Heart right ventricle (tissue), 16 donors: ENCODE measurements around the gene RSPRY1. TPM values are rescaled to one million over a fixed set of nuclear protein-coding genes. Genes with fewer than 3 reads are reported as not detected.
"Not testable (repeated sequence)": the region's sequence is repeated elsewhere in the genome, so short reads cannot be mapped to it uniquely, and the experiment has no call there.

ENCODE experiments used
- ATAC-seq, 8 donors: fragments of 200-7000 bp; cut with Tn5 transposase; one replicate each; pipeline ENCODE4 v1.9.1; 2020; ENCODE audit warnings: mild to moderate bottlenecking in 8 of 8, moderate library complexity in 8 of 8, moderate number of reproducible peaks in 1 of 8
- DNase-seq, 2 donors: peaks; one replicate each; pipeline ENCODE4 v3.0.0-alpha.2; 2020
- H3K27ac ChIP-seq, 10 donors: fragments of 200-600 bp; sonication (generic) in 2 of 10; one replicate each; pipeline versions ENCODE4 v1.5.0 to v1.8.0; 2020 to 2022; ENCODE audit warnings: mild to moderate bottlenecking in 3 of 10
- H3K27me3 ChIP-seq, 7 donors: fragments of 200-600 bp; one replicate each; pipeline ENCODE4 v1.8.0; 2021 to 2022; ENCODE audit warnings: mild to moderate bottlenecking in 2 of 7
- H3K36me3 ChIP-seq, 9 donors: fragments of 200-600 bp; sonication (generic) in 1 of 9; one replicate each; pipeline versions ENCODE4 v1.5.0 to v1.8.0; 2020 to 2022; ENCODE audit warnings: mild to moderate bottlenecking in 2 of 9
- H3K4me1 ChIP-seq, 9 donors: fragments of 200-600 bp; sonication (generic) in 1 of 9; one replicate each; pipeline versions ENCODE4 v1.5.0 to v1.8.0; 2020 to 2022; ENCODE audit warnings: mild to moderate bottlenecking in 4 of 9
- H3K4me3 ChIP-seq, 10 donors: fragments of 200-600 bp; sonication (generic) in 2 of 10; one replicate each; pipeline versions ENCODE4 v1.5.0 to v1.8.0; 2020 to 2022; ENCODE audit warnings: mild to moderate bottlenecking in 7 of 10, moderate library complexity in 2 of 10
- H3K9me3 ChIP-seq, 11 donors: fragments of 200-600 bp in 10 of 11; sonication (generic) in 2 of 11; one replicate each; pipeline versions ENCODE4 v1.5.0 to v1.8.0; 2013 to 2022; ENCODE audit warnings: mild to moderate bottlenecking in 2 of 11, control low read depth in 1 of 11, moderate library complexity in 1 of 11
- WGBS, 2 donors: extraction: QIAGEN DNeasy Blood & Tissue Kit; methylation state at CpG; one replicate each; pipeline ENCODE4 v1.1.7; 2013; ENCODE audit warnings: inconsistent platforms in 1 of 2; 5-methylcytosine and 5-hydroxymethylcytosine counted together
- intact Hi-C, 10 donors: fragments of 100-400 bp; cut with DNase I; formaldehyde crosslinking; loops; one replicate each; pipeline versions ENCODE4 v1.11.1 to v1.14.2; 2022
- polyA plus RNA-seq, 2 donors: library from polyadenylated mRNA; stranded (reverse); fragments of 200-250 nt; gene quantifications; one replicate each; pipeline ENCODE4 v1.2.3, GENCODE V29; 2013
- total RNA-seq, 10 donors: library from RNA; stranded (reverse); fragmentation: NEBNext Ultra II Directional in 3 of 10; extraction: Animal tissue kit (Norgen Biotek cat#: 25700) in 3 of 10; gene quantifications; one replicate each; pipeline versions ENCODE4 v1.2.1 to v1.2.4, GENCODE V29; 2021 to 2023
- TF ChIP-seq, protein P1 (sequence below), 9 donors: fragments of 200-600 bp; sonication (generic) in 2 of 9; IDR thresholded peaks; one replicate each; pipeline versions ENCODE4 v1.5.0 to v1.8.0; 2021 to 2022; ENCODE audit warnings: antibody characterized with exemption in 9 of 9, mild to moderate bottlenecking in 5 of 9, moderate library complexity in 1 of 9
- donor health status: Arrhythmogenic right ventricular cardiomyopathy.
- donor health status: ischemic (EF 13 %, LVEDD 7.1; RV severe dilation, severe dysfunction).
- donor health status: healthy with polysubstance abuse.
- donor health status: DM: no; HTN: yes; CAD: no.
- donor health status: DM: no; HTN: no; CAD: no.
- donor health status: ischemic (EF 25% LVEDD 6.9; RV normal size, moderate dysfunction).
- donor health status: ischemic (EF 25% LVEDD 5.7; RV mildly dilated, moderate dysfunction).
- donor health status: healthy.
- donor health status: DM: yes; HTN: yes; CAD: no.
- donor health status: Ischemic cardiomyopathy.
- donor health status: ischemic (EF 35%, LVEDD 5.7; RV mildly dilated, moderate dysfunction).
- donor health status: nonischemic (EF 11% LVEDD 7.7; RV severe dilation, severe dysfunction).
- donor health status: DM: yes; HTN: yes; CAD: no.
- donor health status: PGD.
- donor health status: ischemic (EF 29% LVEDD 5.4; RV normal size, mild dysfunction).
- donor health status: nonischemic (EF 23%, LVEDD 6.1; RV moderate dilation, normal function).

RSPRY1 gene
- total and polyA plus RNA-seq, 12 donors = 6.9 to 21.4 (median 16.9) TPM

DNA sequence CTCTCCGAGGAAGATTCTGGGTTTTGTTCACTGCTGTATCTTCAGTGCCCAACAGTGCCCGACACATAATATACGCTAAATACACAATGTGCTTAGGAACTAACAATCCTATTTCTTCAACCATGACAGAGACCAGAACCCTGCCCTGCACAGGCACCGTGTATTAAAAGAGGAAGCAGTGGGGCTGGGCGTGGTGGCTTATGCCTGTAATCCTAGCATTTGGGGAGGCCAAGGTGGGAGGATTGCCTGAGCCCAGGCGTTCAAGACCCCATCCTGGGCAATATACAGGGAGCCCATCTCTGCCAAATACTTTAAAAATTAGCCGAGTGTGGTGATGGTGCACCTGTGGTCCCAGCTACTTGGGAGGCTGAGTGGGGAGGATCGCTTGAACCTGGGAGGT lies 78.3 kb downstream of the RSPRY1 start:
- Histone ChIP-seq H3K27me3 (no peaks in the 10 kb centered on the region), H3K36me3 (no peaks in the 10 kb centered on the region), H3K4me1 (peaks cover 10 to 55% (median 36%) of the 10 kb centered on the region in 9 donors), H3K4me3 (no peak overlapping the region), H3K27ac (no peak overlapping the region), H3K9me3 (no peaks in the 10 kb centered on the region)
- ATAC-seq (no peak), DNase-seq (no peak)
- 88 to 91% methylated on average over 8 of the region's 8 CpGs for WGBS, 2 donors
- intact Hi-C loops = no loop called here
- TF ChIP-seq, protein P1, sequence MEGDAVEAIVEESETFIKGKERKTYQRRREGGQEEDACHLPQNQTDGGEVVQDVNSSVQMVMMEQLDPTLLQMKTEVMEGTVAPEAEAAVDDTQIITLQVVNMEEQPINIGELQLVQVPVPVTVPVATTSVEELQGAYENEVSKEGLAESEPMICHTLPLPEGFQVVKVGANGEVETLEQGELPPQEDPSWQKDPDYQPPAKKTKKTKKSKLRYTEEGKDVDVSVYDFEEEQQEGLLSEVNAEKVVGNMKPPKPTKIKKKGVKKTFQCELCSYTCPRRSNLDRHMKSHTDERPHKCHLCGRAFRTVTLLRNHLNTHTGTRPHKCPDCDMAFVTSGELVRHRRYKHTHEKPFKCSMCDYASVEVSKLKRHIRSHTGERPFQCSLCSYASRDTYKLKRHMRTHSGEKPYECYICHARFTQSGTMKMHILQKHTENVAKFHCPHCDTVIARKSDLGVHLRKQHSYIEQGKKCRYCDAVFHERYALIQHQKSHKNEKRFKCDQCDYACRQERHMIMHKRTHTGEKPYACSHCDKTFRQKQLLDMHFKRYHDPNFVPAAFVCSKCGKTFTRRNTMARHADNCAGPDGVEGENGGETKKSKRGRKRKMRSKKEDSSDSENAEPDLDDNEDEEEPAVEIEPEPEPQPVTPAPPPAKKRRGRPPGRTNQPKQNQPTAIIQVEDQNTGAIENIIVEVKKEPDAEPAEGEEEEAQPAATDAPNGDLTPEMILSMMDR (IDR thresholded peaks at IDR 0.05) = no peak

DNA sequence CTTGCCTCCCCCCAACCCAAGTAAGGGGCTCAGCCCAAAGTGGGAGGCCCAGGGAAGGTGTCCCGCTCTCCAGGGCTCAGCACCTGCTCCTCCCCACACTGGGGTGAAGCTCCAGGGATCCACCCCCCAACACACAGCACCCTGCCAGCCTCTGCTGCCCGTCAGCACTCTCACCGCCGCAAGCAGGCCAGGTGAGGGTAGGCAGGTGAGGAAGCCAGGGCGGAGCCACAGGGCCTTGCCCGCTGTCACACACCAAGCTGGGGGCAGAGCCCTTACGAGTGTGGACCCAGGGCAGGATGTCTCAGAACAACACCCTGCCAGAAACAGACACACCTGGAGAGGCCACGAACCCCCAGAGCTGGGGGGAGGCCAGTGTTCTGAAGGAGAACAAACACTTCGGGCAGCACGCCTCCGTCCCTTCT lies 78.8 kb downstream of the RSPRY1 start:
- no peak overlapping the region for H3K27ac ChIP-seq
- H3K4me3 ChIP-seq = no peak overlapping the region
- intact Hi-C loops = no loop called here
- ATAC-seq (no peak), DNase-seq (no peak)
- TF ChIP-seq, protein P1 (IDR thresholded peaks at IDR 0.05) = no peak
- 95 to 96% methylated on average over 11 of the region's 11 CpGs for WGBS, 2 donors
- no peaks in the 10 kb centered on the region for H3K27me3 ChIP-seq
- H3K9me3 ChIP-seq = no peaks in the 10 kb centered on the region
- H3K4me1 ChIP-seq = peaks cover 11 to 51% (median 34%) of the 10 kb centered on the region in 9 donors
- H3K36me3 ChIP-seq = no peaks in the 10 kb centered on the region

DNA sequence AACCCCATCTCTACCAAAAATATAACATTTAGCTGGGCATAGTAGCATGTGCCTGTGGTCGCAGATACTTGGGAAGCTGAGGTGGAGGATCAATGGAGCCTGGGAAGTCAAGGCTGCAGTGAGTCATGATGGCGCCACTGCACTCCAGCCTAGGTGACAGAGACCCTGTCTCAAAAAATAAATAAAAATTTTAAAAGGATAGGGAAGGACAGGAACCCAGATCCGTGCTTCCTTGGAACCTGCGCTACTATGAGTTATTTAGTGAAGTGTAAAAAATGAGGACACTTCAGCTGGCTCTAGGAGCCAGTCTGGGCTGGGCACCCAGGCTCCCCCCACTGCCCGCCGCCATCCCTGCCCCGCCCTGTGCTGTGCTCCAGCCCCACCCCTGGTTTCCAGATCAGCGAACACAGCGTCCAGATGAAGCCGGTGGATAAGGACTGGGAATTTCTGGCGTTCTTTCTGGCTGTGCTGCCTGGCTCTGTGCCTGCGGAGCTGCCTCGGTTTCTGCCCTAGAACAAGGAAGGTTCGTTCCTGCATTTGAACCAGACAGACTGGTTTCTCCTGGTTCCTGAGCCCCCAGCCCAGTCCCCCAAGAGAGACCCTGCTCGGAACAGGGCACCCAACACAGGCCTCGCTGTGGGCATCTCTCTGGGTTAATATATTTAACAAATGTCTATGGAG lies 79.9 kb downstream of the RSPRY1 start:
- Histone ChIP-seq H3K36me3 (no peaks in the 10 kb centered on the region), H3K4me3 (peak overlapping the region in 4 of 10 donors; percentile 8 to 24 (median 15)), H3K9me3 (no peaks in the 10 kb centered on the region), H3K4me1 (peaks cover 8 to 41% (median 30%) of the 10 kb centered on the region in 9 donors), H3K27me3 (no peaks in the 10 kb centered on the region), H3K27ac (peak overlapping the region; percentile 31 to 80 (median 74))
- 29 to 36% methylated on average over 16 of the region's 16 CpGs for WGBS, 2 donors
- peak; percentile 73 to 78 for DNase-seq
- TF ChIP-seq, protein P1 (IDR thresholded peaks at IDR 0.05) = no peak
- ATAC-seq = peak; percentile 50 to 94 (median 84)
- intact Hi-C loops = no loop called here

DNA sequence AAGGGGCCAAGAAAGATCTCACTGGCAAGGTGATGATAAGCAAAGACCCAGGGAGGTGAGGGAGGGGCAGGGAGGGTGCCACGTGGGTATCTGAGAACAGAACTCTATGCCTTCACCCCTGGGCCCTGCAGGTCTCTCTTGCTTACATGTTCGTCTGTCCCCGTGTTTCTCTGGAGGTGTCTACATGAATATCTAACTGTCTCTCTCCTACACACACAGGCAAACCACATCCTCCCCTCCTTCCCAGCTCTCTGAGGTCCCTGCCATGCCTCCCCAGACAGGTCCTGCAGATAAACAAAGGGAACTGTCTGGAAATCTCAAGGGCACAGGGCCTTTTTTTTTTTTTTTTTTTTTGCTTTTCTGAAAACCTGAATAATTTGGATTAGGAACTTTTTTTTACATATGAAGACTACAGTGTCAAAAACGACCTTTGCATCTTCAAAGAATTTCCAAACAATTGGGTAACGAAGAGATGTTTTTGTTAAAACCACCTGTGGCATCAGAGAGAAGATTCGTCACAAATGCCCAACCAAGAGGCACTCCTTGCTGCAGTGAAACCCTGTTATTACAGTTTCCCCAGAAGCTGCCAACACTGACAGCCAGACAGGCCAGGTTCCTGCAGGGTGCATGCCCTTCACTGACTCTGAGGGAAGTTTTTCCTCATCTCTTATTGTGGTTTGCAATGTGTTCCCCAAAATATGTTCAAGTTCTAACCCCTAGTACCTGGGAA lies 80.6 kb downstream of the RSPRY1 start:
- Histone ChIP-seq H3K27ac (peak overlapping the region; percentile 31 to 80 (median 74)), H3K4me3 (peak overlapping the region in 4 of 10 donors; percentile 8 to 24 (median 15))

DNA sequence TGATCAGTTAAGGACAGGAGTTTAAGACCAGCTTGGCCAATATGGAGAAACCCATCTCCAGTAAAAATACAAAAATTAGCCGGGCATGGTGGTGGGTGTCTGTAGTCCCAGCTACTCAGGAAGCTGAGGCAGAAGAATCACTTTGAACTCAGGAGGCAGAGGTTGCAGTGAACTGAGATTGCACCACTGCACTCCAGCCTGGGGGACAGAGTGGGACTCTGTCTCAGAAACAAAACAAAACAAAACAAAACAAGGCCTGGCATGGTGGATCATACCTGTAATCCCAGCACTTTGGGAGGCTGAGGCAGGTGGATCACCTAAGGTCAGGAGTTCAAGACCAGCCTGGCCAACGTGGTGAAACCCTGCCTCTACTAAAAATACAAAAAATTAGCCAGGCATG lies 81.2 kb downstream of the RSPRY1 start:
- intact Hi-C loops, ATAC-seq: not testable (repeated sequence)
- peak overlapping the region in 9 of 10 donors; percentile 13 to 80 (median 73) for H3K27ac ChIP-seq

More for the DNA sequence above, 80.6 kb downstream of the RSPRY1 start:
- Histone ChIP-seq H3K4me1 (peaks cover 8 to 39% (median 30%) of the 10 kb centered on the region in 9 donors), H3K36me3 (no peaks in the 10 kb centered on the region), H3K9me3 (no peaks in the 10 kb centered on the region), H3K27me3 (no peaks in the 10 kb centered on the region)
- DNase-seq = no peak
- ATAC-seq = peak in 6 of 8 donors; percentile 11 to 40 (median 16)
- TF ChIP-seq, protein P1 (IDR thresholded peaks at IDR 0.05) = no peak
- intact Hi-C loops = no loop called here
- WGBS, 2 donors = 47 to 52% methylated on average over 5 to 6 of the region's 6 CpGs

More for the DNA sequence above, 81.2 kb downstream of the RSPRY1 start:
- not testable (repeated sequence) for H3K36me3 ChIP-seq, H3K9me3 ChIP-seq, H3K27me3 ChIP-seq, DNase-seq, H3K4me3 ChIP-seq
- WGBS, 2 donors = 62 to 73% methylated on average over 2 of the region's 2 CpGs
- H3K4me1 ChIP-seq = peaks cover 8 to 39% (median 30%) of the 10 kb centered on the region in 9 donors
